Gastroesophageal sphincter (tissue), 3 donors: ENCODE data around the gene SNED1.

Source experiments
- CTCF ChIP-seq, 4 experiments: fragments of 200-600 bp in 2 of 4; fragments of 450-650 bp in 2 of 4; sonication (generic) in 1 of 4; IDR thresholded peaks; one replicate each; pipeline ENCODE4 v1.5.1; 2017 to 2019; ENCODE audit warnings: antibody characterized with exemption in 4 of 4, mild to moderate bottlenecking in 2 of 4, moderate library complexity in 2 of 4
- EP300 ChIP-seq: sonication (generic); formaldehyde crosslinking; IDR thresholded peaks from one replicate; pipeline ENCODE4 v1.6.1; 2017; ENCODE audit warnings: antibody characterized with exemption, mild to moderate bottlenecking
- POLR2A ChIP-seq, 2 donors: fragments of 450-650 bp; IDR thresholded peaks; one replicate each; pipeline ENCODE4 v1.6.1; 2017; ENCODE audit warnings: antibody characterized with exemption in 2 of 2, mild to moderate bottlenecking in 2 of 2, moderate library complexity in 1 of 2

- TF ChIP-seq POLR2A (IDR thresholded peaks at IDR 0.05) (no peak), CTCF (IDR thresholded peaks at IDR 0.05) (no peak), EP300 (no peak)
These were observed 50.5 kb downstream of the SNED1 start for GRCh38 chr2:241048949-241049343.
